Activated T-cell treated with anti-CD3 and anti-CD28 coated beads, Interleukin-2, amount 50 U/mL, for 1 hour (primary cell): ENCODE measurements around the gene PHLDB3.
"Not testable (repeated sequence)": the region's sequence is repeated elsewhere in the genome, so short reads cannot be mapped to it uniquely, and the experiment has no call there.

Experiments used
- DNase-seq: peaks from one replicate; pipeline ENCODE4 v3.0.0-alpha.2; 2020

The PHLDB3 gene

DNA sequence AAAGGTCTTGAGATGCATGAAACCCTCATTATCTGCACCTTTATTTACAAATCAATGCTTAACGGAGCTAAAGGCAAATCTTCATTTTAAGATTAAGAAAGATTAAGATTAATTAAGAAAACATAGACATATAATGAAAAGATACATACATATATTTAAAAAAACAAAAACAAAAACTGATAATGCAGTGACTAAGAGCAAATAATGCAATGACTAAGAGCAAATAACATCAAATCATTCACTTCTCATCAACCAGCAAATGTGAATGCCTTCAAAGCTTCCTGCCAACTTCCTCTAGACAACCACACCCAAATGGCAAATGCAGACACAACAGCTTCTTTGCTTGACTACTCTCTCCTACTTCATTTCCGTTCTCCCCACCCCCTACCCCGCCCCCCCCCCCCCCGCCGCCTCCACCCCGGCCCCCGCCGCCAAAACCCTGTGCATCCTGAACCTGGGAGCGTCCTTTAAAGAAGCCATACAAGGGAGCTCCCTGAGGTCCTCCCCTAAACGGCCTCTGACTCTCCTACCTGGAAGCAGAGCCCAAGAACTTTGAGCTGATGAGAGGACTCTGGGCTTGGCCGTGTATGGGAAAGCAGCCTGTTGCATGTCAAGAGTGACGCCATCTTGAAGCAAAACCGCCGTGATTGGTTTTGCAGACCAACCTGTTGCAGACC is 65.4 kb downstream of the PHLDB3 start:
- peak; percentile 64 for DNase-seq

DNA sequence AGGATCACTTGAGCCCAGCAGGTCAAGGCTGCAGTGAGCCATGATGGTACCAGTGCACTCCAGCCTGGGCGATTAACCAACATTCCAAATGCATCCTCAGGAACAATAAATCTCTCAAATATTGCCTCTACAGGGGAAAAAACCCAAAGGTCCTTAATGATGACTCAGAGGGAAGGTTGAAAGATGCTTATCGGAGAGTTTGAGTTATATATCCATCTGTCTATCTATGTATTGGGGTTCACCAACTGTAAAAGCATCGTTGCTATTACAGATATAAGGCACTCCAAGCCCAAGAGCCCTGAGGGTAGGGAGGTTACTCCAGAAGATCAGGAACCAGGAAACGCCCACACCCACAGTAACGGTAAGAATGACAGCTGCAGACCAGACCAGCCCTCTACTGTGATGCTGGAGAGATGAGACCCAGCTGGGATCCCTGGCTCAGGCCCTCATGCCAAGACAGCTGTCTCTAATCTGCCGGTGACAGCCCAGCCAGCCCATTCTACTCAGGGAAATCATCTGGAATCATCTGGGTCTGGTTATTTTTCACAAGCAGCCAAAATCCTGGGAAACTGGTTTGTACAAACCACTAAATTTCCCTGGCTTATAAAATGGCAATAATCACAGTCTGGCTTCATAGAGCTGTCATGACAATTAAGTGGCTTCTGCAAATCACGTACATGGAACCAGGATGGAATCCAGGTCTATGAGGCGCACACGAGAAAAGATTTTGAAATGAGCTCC is 66.1 kb downstream of the PHLDB3 start:
- DNase-seq: peak; percentile 44

DNA sequence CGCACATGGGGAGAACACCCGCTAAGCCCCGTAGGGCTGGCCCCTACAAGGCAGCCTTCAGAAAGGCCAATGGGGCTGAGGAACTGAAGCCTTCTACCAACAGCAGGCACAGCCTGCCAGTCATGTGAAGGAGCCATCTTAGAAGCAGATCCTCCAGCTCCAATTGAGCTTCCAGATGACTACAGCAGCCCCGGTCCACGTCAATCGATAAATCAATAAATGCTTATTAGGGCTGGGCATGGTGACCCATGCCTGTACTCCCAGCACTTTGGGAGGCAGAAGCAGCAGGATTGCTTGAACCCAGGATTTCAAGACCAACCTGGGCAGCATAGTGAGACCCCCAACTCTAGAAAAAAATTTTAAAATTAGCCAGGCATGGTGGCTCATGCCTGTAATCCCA is 66.8 kb downstream of the PHLDB3 start:
- no peak for DNase-seq

DNA sequence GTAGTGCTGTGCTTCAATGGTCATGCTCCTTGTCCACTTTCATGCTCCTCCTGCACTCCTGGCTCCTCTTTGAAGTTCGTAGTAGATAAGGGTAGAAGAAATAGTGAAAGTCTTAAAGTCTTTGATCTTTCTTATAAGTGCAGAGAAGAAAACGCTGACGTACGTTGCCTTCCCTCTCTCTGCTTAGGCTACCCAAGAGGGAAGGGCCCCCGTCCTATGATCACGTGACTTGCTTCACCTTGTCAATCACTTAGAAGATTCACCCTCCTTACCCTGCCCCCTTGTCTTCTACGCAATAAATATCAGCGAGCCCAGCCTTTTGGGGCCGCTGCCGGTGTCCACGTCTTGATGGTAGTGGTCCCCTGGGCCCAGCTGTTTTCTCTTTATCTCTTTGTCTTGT is 67.3 kb downstream of the PHLDB3 start:
- DNase-seq: not testable (repeated sequence)

DNA sequence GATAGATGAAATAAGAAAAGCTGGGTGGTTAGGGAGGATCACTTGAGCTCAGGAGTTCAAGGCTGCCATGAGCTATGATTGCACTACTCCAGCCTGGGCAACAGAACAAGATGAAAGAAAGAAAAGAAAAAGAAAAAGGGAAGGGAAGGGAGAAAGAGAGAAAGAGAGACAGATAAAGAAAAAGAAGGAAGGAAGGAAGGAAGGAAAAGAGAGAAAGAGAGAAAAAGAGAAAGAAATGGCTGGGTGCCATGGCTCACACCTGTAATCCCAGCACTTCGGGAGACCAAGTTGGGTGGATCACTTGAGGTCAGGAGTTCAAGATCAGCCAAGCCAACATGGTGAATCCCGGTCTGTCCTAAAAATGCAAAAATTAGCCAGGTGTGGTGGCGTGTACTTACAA is 68.8 kb downstream of the PHLDB3 start:
- no peak for DNase-seq

DNA sequence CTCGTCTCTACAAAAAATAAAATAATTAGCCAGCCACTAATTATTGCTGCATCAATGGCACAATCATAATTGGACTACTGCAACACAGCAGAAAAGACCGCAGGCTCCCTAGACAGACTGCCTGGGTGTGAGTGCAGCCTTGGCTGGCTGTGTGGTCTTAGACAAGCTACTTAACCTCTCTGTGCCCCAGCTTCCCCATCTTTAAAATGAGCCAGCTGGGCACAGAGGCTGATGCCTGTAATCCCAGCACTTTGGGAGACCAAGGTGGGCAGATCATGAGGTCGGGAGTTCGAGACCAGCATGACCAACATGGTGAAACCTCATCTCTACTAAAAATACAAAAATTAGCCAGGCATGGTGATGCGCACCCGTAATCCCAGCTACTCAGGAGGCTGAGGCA is 70.9 kb downstream of the PHLDB3 start:
- no peak for DNase-seq

- no peak for DNase-seq
Measured at GRCh38 chr19:43433358-43433673, 71.2 kb downstream of the PHLDB3 start.

GRCh38 chr19:43430976-43431375 is 73.6 kb downstream of the PHLDB3 start:
- no peak for DNase-seq

DNA sequence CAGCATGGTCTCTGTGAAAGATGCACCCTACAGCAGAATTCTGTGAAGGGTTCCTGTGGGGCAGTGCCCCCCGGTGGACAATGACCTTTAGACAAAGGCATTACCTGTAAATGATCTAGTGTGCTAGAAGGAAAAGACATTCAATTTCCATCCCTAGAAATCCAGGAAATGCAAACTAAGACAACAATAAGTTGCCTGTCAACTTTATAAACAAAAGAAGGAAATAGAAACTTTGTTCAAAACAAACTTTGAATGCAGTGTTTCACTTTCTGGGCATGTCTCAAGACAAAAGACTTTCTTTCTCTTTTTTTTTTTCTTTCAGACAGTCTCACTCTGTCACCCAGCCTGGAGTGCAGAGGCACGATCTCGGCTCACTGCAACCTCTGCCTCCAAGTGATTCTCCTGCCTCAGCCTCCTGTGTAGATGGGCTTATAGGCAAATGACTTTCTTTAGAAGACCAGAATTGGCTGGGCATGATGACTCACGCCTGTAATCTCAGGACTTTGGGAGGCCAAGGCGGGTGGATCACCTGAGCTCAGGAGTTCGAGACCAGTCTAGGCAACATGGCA is 74.3 kb downstream of the PHLDB3 start:
- peak; percentile 57 for DNase-seq

DNA sequence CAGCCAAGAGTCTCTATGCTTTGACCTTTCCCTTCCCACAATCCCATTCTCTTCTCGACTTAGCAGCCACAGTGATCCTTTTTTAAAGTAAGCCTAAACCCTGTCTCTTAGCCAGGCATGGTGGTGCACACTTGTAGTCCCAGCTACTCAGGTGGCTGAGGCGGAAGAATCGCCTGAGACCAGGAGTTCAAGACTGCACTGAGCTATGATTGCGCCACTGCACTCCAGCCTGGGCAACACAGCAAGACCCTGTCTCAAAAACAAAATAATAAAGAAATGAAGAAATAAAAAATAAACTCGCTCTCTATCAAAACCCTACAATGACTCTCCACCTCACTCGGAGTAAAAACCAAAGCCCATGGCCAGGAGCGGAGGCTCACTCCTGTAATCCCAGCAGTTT is 75.2 kb downstream of the PHLDB3 start:
- DNase-seq: no peak

DNA sequence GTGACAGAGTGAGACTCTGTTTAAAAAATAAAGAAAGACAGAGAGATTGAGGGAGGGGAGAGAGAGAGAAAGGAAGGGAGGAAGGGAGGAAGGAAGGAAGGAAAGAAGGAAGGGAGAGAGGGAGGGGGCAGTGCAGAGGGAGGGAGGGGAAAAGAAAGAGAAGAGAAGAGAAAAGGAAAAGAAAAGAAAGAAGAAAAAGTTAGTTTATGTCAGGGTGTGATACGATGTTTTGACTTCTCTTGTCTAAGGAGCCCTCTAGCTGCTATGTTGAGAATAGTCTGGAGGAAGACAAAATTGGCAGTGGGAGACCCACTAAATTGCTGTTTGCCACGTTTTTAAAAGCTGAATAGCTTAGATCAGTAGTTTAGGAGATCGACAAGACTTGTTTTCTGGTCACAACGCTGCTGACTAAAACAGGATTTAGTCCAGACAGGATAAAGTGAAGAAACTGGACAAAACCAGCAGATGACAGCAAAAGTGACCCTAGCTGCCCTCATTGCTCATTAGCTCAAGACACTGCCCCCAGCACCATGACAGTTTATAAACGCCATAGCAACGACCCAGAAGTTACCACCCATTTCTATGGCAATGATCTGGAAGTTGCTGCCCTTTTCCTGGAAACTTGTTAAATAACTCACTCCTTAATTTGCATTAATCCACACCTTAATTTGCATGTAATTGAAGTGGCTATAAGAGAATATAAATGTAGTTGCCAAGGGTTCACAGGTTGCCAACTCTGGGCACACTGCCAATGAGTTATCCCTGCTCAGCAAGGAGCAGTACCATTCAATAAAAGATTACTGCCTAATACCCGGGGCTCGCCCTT is 78.8 kb downstream of the PHLDB3 start:
- no peak for DNase-seq
